GM18519 (cell line): ENCODE data around the gene PLAC8.
"Not testable (repeated sequence)": the region's sequence is repeated elsewhere in the genome, so short reads cannot be mapped to it uniquely, and the experiment has no call there.

Experiments used
- ATAC-seq: cut with Tn5 transposase; IDR thresholded peaks from one replicate; pipeline ENCODE4 v1.9.1; 2021; ENCODE audit warnings: mild to moderate bottlenecking, moderate library complexity; ENCODE audit not compliant: unreplicated experiment, low FRiP score

Gene PLAC8

DNA sequence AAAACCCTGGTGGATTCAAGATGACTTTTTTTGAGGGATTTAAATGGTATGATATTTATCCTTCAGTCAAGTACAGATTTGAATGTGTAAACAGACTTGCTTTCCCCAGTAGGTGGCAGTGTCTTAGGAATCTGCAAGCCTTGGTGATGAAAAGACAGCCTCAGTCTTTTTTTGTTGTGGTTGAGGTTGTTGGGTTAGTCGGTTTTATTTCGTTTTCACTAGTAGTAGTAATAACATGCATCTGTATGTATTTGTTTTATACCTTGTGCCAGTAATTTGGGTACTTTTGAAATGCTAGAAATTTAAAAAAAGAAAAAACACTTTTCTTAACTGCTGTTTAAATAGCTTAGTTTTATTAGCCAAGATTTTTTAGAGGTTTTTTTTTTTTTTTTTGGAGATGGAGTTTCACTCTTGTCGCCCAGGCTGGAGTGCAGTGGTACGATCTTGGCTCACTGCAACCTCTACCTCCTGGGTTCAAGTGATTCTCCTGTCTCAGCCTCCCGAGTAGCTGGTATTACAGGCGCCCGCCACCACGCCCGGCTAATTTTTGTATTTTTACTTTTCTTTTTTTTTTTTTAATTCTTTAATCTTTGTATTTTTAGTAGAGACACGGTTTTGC, 40.3 kb downstream of the PLAC8 start:
- peak; percentile 55 for ATAC-seq

DNA sequence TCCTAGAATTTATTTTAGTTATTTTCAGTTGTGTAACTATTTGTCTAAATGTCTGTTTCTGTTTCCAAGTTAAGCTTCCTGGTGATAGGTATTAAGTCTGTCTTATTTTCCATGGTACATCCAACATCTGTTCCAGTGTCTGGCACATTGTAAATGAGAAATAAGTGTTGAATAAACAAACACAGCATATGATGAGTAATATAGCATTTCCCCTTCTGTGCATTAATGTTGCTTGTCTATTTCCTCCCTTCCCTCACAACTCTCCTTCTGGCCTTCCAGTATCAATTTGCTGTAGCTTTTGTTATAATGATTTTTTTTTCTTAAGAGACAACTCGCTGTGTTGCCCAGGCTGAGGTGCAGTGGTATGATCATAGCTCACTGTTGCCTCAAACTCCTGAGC, 43.4 kb downstream of the PLAC8 start:
- no peak for ATAC-seq

DNA sequence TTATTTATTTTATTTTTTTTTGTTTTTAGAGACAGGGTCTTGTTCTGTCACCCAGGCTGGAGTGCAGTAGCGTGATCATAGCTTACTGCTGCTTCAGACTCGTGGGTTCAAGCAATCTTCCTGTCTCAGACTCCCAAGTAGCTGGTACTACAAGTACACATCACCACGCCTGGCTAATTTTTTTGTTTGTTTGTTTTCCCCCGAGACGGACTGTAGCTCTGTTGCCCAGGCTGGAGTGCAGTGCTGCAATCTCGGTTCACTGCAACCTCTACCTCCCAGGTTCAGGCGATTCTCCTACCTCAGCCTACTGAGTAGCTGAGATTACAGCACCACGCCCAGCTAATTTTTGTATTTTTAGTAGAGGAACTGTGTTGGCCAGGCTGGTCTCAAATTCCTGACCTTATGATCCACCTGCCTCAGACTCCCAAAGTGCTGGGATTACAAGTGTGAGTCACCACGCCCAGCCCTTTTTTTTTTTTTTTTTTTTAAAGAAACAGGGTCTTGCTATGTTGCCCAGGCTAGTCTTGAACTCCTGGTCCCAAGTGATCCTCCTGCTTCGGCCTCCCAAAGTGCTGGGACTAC, 47.4 kb downstream of the PLAC8 start:
- no peak for ATAC-seq

DNA sequence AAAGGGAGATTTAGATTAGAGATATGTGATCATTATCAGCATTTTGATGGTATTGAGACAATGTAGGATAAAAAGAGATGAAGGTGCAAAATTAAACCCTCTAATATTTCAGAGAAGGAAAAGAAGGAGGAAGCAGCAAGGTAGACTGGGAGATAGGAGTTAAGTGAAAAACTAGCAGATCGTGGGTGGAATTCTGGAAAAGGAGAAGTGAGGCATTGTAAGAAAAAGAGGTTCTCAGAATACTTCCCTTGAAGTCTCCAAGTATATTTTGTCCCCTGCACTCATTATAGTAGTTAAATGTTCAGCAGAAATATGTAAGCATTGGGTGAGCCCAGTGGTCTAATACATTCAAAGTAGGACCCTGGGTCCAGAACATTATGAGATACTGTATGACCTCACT, 49.3 kb downstream of the PLAC8 start:
- no peak for ATAC-seq

DNA sequence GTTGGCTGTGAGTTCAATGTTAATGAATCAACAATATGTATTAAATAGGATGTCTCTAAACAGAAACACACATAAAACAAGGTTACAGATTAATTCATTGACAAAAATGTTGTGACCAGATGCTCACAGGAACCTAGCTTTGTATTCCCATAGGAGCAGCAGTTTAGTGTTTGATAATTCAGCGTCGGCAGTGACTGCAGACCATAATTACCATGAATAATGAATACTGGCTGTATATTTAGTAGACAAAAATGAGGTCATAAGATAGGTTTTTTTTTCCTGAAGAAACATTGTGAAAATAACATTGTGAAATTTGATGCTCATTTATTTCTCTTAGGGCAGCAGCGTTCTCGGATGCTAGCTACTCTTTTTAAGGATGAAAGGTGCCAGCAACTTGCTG, 51.8 kb downstream of the PLAC8 start:
- ATAC-seq = no peak

DNA sequence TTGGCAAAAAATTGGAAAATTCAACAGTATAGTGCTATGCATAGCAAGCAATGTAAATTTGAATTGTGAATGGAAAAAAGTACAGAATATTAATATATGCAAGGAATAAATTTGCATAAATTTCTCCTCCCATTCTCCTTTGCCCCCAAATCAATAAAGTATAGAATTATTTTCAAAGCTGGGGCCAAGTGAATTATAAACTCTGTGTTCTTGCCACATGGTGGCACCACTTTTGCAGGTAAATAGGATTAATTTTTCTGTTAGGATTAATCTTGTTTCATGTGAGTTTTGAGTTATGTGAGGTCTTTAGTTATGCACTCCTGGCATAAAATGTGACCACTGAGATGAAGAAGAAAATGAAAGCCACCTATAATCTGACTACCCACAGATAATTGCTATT, 59.6 kb downstream of the PLAC8 start:
- ATAC-seq = no peak

DNA sequence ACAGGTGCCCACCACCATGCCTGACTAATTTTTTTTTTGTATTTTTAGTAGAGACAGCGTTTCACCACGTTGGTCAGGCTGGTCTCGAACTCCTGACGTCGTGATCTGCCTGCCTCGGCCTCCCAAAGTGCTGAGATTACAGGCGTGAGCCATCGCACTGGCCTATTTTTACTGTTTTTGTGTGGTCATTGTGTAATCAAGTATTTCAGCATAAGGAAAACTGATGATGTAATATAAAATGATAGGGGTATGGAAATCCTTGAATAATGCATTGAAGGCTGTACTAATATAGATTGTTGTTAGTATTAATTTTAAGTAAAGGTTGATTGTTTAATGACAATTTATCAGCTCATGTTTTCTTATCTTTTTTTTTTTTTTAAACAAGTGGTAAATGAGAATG, 65.7 kb downstream of the PLAC8 start:
- ATAC-seq = not testable (repeated sequence)

DNA sequence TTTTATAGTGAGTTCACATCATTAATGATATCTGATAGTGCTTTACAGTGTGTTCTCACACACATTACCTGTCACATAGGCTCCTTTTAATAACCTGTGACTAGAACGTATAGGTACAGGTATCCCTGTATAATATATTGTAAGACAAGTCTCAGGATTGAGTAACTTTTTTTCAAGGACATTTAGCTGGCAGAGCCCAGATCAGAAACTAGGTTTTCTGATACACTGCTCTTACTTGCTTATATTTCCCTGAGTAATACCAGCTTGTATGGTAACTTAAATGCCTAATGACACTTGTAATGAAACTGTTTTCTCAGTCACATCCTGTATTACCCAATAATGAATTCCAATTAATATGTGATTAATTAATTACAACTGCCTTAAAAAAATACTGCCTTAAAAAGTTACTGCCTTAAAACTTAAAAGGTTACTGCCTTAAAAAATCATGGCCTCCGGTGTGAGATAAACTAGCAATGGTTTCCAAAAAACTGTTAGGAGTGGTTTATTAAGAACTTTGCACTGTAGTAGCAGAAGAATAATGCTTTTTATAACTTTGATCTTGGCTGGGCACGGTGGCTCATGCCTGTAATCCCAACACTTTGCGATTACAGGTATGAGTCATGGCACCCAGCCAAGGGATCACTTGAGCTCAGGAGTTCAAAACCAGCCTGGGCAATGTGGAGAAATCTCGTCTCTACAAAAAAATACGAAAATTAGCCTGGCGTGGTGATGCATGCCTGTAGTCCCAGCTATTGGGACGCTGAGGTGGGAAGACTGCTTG, 67.6 kb downstream of the PLAC8 start:
- ATAC-seq = no peak

DNA sequence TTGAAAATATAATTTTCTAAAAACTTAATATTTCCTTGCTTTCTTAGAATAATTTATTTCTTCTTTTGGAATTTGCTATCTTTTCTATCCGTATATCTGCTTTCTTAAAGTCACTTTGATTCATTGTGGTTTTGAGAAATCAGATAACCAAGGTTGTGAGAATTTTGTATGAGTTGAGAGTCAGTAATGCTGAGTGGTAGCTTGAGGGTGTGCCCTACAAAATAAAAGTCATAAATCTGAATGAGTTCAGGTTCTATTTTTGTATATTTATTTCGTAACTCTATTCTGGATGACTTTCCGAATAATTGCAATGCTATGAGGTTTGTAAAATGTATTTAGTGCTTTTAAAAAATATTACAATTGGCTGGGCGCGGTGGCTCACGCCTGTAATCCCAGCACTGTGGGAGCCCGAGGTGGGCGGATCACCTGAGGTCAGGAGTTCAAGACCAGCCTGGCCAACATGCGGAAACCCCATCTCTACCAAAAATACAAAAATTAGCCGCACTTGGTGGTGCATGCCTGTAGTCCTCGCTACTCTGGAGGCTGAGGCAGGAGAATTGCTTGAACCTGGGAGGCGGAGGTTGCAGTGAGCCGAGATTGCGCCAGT, 70.6 kb downstream of the PLAC8 start:
- ATAC-seq = no peak

DNA sequence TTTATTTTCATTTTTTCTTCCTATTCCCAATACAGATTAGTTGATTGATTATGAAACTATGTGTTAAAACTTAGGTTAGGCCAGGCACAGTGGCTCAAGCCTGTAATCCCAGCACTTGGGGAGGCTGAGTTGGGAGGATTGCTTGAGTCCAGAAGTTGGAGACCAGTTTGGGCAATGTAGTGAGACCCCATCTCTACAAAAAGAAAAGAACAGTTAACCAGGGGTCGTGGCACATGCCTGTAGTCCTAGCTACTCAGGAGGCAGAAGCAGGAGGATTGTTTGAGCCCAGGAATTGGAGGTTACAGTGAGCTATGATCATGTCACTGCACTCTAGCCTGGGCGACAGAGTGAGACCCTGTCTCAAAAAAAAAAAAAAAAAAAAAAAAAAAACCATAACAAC, 71.4 kb downstream of the PLAC8 start:
- not testable (repeated sequence) for ATAC-seq

DNA sequence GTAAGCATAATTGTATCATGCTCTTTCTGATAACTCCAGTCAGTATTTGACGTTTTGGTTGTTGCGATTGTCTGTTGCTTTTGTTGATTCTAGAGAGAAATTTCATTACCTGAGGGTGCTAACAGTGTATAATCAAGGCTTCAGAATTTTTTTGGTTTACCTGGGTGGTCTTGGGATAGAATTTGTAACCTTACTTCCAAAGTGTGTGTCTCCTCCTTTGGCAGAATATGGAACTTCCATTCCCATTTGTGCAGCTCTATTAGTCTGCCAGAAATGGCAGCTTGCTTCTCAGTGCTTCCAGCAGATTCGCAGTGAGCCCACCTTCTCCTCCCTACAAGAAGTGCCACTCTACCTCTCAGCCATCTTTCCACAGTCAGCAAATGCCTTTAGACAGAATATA, 74.3 kb downstream of the PLAC8 start:
- ATAC-seq = no peak
